Muscle layer of colon (tissue), 2 donors: ENCODE results near the gene SEPTIN12.
"Not testable (repeated sequence)": the region's sequence is repeated elsewhere in the genome, so short reads cannot be mapped to it uniquely, and the experiment has no call there.

Source experiments
- H3K27ac ChIP-seq: one replicate; pipeline ENCODE4 v1.7.0; 2013; ENCODE audit warnings: low read depth, mild to moderate bottlenecking, low read length, moderate library complexity
- H3K27me3 ChIP-seq, 2 donors: one replicate each; pipeline ENCODE4 v1.7.0; 2013; ENCODE audit warnings: low read length in 2 of 2, mild to moderate bottlenecking in 2 of 2; ENCODE audit not compliant: insufficient read depth in 2 of 2, control insufficient read depth in 1 of 2
- H3K36me3 ChIP-seq: one replicate; pipeline ENCODE4 v1.7.0; 2013; ENCODE audit warnings: mild to moderate bottlenecking, low read length; ENCODE audit not compliant: insufficient read depth
- H3K4me1 ChIP-seq: one replicate; pipeline ENCODE4 v1.7.0; 2013; ENCODE audit warnings: mild to moderate bottlenecking, low read length; ENCODE audit not compliant: insufficient read depth
- H3K4me3 ChIP-seq, 2 donors: one replicate each; pipeline ENCODE4 v1.7.0; 2013; ENCODE audit warnings: low read length in 2 of 2, low read depth in 1 of 2, mild to moderate bottlenecking in 1 of 2, moderate library complexity in 1 of 2
- H3K9ac ChIP-seq: one replicate; pipeline ENCODE4 v1.7.0; 2013; ENCODE audit warnings: low read length
- H3K9me3 ChIP-seq: one replicate; pipeline ENCODE4 v1.7.0; 2013; ENCODE audit warnings: mild to moderate bottlenecking, low read length
- donor health status: abdominal sarcoma.
- donor health status: Adenocarcinoma of cecum.

The SEPTIN12 gene

DNA sequence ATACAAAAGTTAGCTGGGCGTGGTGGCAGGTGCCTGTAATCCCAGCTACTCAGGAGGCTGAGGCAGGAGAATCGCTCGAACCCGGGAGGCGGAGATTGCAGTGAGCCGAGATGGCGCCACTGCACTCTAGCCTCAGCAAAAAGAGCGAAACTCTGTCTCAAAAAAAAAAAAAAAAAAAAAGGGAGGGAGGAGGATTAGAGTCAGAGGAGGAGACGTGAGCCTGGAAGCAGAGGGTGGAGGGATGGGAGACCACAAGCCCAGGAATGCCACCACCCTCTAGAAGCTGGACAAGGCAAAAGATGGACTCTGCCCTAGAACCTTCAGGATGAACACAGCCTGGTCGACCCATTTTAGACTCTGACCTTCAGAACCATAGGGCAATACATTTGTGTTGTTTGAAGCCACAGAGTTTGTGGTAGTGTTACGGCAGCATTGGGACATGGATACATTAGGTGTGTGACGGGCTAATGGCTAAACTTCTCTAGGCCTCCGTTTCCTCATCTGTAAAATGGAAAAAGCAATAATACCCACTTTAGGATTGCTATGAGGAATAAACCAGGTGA lies 4.9 kb upstream of the SEPTIN12 start:
- no peak overlapping the region for H3K27ac ChIP-seq

DNA sequence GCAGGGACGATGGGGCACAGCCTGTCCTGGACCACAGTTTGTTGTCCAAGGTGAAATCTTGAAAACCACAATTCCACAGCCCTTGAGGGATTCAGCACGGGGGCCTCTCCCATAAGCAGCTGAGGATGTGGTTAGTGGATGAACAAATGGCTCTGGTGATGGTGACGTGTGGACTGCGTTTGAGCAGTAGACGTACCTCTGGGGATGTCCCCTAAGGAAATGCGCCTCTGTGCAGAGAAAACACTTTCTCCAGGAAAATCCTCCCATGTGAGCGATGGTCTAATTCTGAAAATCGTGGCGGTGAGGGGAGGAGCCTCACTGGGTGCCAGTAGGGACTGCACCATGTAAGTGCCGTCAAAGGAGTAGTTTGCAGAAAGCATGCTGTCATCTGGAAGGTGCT lies 2.7 kb upstream of the SEPTIN12 start:
- Histone ChIP-seq H3K4me3 (no peak overlapping the region), H3K27ac (no peak overlapping the region), H3K27me3 (no peaks in the 10 kb centered on the region), H3K4me1 (no peaks in the 10 kb centered on the region), H3K9ac (no peak overlapping the region), H3K36me3 (no peaks in the 10 kb centered on the region), H3K9me3 (no peaks in the 10 kb centered on the region)

More for the DNA sequence above, 4.9 kb upstream of the SEPTIN12 start:
- Histone ChIP-seq H3K9me3 (no peaks in the 10 kb centered on the region), H3K4me3 (no peak overlapping the region), H3K27me3 (no peaks in the 10 kb centered on the region), H3K4me1 (no peaks in the 10 kb centered on the region), H3K36me3 (no peaks in the 10 kb centered on the region), H3K9ac (no peak overlapping the region)

DNA sequence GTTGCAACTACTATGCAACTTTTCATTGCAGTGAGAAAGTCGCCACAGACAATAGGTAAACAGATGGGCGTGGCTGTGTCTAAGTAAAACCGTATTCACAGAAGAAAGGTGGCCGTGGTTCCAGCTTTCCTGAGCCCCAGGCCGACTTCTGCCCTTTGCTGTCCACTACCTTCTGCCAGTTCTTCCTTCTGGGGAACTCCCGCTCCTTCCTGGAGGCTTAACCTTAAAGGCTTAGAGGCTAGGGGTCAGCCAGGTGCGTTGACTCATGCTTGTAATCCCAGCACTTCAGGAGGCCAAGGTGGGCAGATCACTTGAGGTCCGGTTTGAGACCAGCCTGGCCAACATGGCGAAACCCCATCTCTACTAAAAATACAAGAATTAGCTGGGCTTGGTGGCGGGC lies 2.1 kb upstream of the SEPTIN12 start:
- Histone ChIP-seq H3K27ac (no peak overlapping the region), H3K36me3 (no peaks in the 10 kb centered on the region), H3K27me3 (no peaks in the 10 kb centered on the region), H3K9ac (no peak overlapping the region), H3K9me3 (no peaks in the 10 kb centered on the region), H3K4me1 (no peaks in the 10 kb centered on the region), H3K4me3 (no peak overlapping the region)

DNA sequence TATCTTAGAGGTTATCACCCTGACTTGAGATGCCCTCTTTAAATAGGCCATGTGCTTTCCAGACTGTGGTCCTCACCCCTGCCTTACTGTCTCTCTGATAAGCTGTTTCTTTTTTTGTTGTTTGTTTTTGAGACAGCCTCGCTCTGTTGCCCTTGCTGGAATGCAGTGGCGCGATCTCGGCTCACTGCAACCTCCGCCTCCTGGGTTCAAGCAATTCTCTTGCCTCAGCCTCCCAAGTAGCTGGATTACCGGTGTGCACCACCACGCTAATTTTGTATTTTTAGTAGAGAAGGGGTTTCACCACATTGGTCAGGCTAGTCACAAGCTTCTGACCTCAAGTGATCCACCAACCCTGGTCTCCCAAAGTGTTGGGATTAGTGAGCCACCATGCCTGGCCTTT lies 765 bp upstream of the SEPTIN12 start:
- H3K9ac ChIP-seq: no peak overlapping the region
- H3K4me1 ChIP-seq: no peaks in the 10 kb centered on the region
- H3K27me3 ChIP-seq: no peaks in the 10 kb centered on the region
- H3K27ac ChIP-seq: no peak overlapping the region
- no peaks in the 10 kb centered on the region for H3K9me3 ChIP-seq
- H3K4me3 ChIP-seq: no peak overlapping the region
- H3K36me3 ChIP-seq: no peaks in the 10 kb centered on the region

DNA sequence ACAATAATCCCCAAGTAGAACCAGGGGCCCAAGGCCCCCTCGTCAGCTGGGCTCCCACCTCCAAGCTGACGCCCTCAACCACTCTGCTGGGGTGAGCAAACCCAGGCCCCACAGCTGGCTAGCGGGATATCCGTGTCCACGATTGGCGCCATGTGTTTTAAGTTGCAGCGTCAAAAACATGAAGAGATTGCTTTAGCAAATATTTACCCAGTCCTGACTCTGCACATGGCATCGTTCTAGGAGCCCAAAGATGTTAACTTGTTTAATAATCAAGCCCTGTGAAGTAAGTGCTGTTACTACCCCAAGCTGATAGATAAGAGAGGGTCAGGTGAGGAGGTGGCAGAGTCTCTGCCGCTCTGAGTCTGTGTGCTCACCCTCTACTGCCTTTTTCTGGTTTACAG lies 344 bp upstream of the SEPTIN12 start:
- Histone ChIP-seq H3K27me3 (no peaks in the 10 kb centered on the region), H3K36me3 (no peaks in the 10 kb centered on the region), H3K9me3 (no peaks in the 10 kb centered on the region), H3K4me1 (no peaks in the 10 kb centered on the region), H3K4me3 (no peak overlapping the region), H3K9ac (no peak overlapping the region), H3K27ac (no peak overlapping the region)

DNA sequence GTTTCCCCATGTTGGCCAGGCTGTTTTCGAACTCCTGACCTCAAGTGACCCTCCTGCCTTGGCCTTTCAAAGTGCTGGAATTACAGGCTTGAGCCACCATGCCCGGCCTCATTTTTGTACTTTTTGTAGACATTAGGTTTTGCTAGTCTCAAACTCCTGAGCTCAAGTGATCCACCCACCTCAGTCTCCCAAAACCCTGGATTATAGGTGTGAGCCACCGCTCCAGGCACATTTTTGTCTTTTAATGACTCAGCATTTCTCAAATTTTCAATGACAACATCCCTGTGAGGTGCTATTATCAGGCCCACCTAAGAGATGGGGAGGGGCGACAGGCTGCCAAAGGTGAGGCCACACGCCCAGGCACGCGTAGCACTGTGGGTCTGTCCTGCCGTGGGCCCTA lies 1.1 kb downstream of the SEPTIN12 start:
- no peak overlapping the region for H3K27ac ChIP-seq
- no peak overlapping the region for H3K9ac ChIP-seq
- no peaks in the 10 kb centered on the region for H3K9me3 ChIP-seq
- H3K4me1 ChIP-seq: no peaks in the 10 kb centered on the region
- no peak overlapping the region for H3K4me3 ChIP-seq
- H3K27me3 ChIP-seq: no peaks in the 10 kb centered on the region
- no peaks in the 10 kb centered on the region for H3K36me3 ChIP-seq

DNA sequence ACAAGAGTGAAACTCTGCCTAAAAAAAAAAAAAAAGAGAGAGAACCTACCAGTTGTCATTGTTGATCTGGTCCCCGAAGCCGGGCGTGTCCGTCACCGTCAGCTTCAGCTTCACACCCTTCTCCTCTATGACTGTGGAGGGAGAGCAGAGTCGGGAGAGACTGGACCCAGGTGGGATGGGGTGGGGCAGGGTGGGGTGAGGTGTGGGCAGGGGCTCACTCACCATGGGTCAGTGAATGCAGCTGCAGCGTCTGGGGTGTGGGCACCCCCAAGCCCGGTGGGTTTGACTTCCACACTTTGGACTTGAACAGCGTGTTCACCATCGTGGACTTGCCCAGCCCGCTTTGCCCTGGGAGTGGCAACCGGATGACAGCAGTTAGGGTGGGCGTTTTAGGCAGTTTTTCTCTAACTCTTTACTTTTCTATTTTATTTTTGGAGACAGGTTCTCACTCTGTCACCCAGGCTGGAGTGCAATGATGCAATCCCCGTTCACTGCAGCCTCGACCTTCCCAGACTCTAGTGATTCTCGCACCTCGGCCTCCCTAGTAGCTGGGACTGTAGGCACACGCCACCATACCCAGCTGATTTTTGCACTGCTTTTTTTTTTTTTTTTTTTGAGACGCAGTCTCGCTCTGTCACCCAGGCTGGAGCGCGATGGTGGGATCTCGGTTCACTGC lies 2.2 kb downstream of the SEPTIN12 start:
- Histone ChIP-seq H3K9me3 (no peaks in the 10 kb centered on the region), H3K4me1 (no peaks in the 10 kb centered on the region), H3K36me3 (no peaks in the 10 kb centered on the region), H3K4me3 (no peak overlapping the region), H3K27ac (no peak overlapping the region), H3K9ac (no peak overlapping the region), H3K27me3 (no peaks in the 10 kb centered on the region)

DNA sequence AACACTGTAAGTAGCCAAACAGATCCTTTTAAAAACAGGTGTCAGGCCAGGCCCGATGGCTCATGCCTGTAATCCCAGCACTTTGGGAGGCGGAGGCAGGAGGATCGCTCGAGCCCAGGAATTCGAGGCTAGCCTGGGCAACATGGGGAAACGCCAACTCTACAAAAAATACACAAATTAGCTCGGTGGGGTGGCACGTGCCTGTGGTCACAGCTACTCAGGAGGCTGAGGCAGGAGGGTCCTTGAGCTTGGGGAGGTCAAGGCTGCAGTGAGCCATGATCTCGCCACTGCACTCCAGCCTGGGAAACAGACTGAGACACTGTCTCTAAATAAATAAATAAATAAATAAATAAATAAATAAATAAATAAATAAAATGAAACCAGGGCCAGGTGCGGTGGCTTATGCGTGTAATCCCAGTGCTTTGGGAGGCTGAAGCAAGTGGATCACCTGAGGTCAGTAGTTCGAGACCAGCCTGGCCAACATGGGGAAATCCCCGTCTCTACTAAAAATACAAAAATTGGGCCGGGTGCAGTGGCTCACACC lies 3.6 kb downstream of the SEPTIN12 start:
- not testable (repeated sequence) for H3K4me1 ChIP-seq, H3K27me3 ChIP-seq, H3K9ac ChIP-seq

DNA sequence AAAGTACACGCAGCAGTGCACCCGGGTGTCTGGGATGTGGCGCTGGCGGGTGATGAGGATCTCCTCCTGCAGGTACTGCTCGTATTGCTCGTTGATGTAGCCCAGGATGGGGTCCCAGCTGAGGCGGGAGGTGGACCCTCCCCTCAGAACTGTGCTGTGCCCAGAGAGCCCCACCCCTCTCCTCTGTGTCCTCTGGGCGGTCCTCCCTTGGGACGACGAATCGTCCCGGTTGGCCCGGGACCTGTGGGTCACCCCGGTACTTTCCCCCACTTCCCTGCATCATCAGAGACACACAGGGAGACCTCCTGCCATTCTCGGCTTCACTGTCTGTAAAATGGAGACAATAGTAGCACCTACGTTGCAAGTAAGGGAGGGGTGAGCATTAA lies 4.2 kb downstream of the SEPTIN12 start:
- Histone ChIP-seq H3K36me3 (no peaks in the 10 kb centered on the region), H3K9ac (no peak overlapping the region), H3K4me1 (no peaks in the 10 kb centered on the region), H3K4me3 (no peak overlapping the region), H3K27ac (no peak overlapping the region), H3K27me3 (no peaks in the 10 kb centered on the region), H3K9me3 (no peaks in the 10 kb centered on the region)

More for the DNA sequence above, 3.6 kb downstream of the SEPTIN12 start:
- not testable (repeated sequence) for H3K27ac ChIP-seq, H3K4me3 ChIP-seq, H3K9me3 ChIP-seq, H3K36me3 ChIP-seq

DNA sequence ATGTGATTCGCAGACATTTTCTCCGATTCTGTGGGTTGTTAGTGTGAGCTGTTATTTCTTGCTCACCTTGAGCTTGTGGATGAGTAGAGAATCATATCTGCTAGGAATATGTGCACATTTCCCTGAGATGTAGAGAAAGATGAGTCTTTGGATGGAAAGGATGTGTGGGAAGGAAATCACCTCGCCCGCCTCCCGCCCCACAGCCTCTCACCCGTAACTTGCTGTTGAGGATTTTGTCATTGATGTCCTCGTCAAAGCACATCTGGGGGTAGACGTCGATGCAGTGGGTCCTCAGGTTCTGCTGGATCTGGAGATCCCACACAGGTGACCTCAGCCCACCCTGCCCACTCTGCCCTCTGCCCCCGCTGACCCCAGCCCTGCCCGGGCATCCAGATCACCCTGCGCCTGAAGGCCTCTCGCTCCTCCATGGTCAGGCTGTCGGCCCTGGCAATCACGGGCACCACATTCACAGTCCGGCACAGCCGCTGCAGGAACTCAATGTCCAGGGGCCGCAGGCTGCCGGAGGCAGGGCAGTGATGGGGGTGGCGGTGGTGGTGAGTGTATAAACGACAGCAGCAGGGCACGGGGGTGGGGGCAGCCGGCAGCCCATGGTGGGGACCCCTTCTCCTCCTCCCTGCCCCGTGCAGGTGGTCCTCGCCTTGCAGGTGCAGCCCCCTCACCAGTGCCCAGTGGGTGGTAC lies 4.7 kb downstream of the SEPTIN12 start:
- Histone ChIP-seq H3K36me3 (no peaks in the 10 kb centered on the region), H3K4me3 (no peak overlapping the region), H3K27me3 (no peaks in the 10 kb centered on the region), H3K4me1 (no peaks in the 10 kb centered on the region), H3K9ac (no peak overlapping the region), H3K27ac (no peak overlapping the region), H3K9me3 (no peaks in the 10 kb centered on the region)

DNA sequence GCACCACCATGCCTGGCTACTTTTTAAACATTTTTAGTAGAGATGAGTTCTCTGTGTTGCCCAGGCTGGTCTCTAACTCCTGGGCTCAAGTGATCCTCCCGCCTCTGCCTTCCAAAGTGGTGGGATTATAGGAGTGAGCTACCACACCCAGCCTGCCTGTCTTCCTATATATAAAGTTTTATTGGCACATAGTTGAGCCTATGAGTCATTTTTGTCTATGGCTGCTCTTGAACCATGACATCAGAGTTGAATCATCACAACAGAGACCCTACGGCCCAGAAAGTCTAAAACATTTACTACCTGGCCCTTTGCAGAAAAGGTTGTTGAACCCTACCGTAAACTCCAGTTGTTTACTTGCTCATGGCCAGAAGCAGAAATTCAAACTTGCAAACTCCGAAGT lies 7.9 kb downstream of the SEPTIN12 start:
- no peaks in the 10 kb centered on the region for H3K9me3 ChIP-seq
- H3K27ac ChIP-seq: no peak overlapping the region
- no peaks in the 10 kb centered on the region for H3K27me3 ChIP-seq
- no peak overlapping the region for H3K9ac ChIP-seq
- H3K36me3 ChIP-seq: no peaks in the 10 kb centered on the region
- no peak overlapping the region for H3K4me3 ChIP-seq
- no peaks in the 10 kb centered on the region for H3K4me1 ChIP-seq
